ENCODE data around the gene PAK6. TPM values are rescaled to one million over a fixed set of nuclear protein-coding genes. Genes with fewer than 3 reads are reported as not detected.
A peak's percentile ranks its signal among the peaks of the same experiment; 100 is the strongest.

PAK6 gene
- polyA plus RNA-seq, 2 of the 4 experiments (the other 2 are of a cell fraction) = 0.10 to 0.16 TPM

DNA sequence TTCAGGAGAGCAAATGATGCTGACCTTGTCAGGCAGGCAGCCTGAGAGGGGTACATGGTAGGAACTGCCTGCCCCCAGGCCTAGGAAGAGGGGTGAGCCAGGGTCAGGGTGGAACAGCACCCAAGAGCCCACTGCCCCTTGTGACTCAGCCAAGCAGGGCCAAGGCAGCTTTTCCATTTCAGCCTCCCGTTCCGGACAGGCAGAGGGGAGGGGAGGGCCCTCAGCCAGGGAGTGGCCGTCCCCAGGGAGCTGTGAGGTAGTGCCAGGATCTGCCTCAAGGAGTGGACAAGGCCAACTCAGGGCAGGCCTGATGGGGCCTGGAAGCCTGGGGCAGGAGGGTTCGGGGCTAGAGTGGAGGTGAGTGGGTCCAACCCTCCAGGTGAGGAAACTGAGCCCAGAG lies 49.1 kb downstream of the PAK6 start (continued):
- TF ChIP-seq, protein P1, sequence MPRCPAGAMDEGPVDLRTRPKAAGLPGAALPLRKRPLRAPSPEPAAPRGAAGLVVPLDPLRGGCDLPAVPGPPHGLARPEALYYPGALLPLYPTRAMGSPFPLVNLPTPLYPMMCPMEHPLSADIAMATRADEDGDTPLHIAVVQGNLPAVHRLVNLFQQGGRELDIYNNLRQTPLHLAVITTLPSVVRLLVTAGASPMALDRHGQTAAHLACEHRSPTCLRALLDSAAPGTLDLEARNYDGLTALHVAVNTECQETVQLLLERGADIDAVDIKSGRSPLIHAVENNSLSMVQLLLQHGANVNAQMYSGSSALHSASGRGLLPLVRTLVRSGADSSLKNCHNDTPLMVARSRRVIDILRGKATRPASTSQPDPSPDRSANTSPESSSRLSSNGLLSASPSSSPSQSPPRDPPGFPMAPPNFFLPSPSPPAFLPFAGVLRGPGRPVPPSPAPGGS (IDR thresholded peaks at IDR 0.05) = no peak
- TF ChIP-seq, protein P2, sequence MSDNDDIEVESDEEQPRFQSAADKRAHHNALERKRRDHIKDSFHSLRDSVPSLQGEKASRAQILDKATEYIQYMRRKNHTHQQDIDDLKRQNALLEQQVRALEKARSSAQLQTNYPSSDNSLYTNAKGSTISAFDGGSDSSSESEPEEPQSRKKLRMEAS (IDR thresholded peaks at IDR 0.05) = no peak
- TF ChIP-seq EP300 (IDR thresholded peaks at IDR 0.05) = no peak
- TF ChIP-seq, protein P3, sequence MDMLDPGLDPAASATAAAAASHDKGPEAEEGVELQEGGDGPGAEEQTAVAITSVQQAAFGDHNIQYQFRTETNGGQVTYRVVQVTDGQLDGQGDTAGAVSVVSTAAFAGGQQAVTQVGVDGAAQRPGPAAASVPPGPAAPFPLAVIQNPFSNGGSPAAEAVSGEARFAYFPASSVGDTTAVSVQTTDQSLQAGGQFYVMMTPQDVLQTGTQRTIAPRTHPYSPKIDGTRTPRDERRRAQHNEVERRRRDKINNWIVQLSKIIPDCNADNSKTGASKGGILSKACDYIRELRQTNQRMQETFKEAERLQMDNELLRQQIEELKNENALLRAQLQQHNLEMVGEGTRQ (IDR thresholded peaks at IDR 0.05) = no peak
- TF ChIP-seq SMC3 (IDR thresholded peaks at IDR 0.05) = no peak
- no peak for TF ChIP-seq SREBF2 (IDR thresholded peaks at IDR 0.05)

DNA sequence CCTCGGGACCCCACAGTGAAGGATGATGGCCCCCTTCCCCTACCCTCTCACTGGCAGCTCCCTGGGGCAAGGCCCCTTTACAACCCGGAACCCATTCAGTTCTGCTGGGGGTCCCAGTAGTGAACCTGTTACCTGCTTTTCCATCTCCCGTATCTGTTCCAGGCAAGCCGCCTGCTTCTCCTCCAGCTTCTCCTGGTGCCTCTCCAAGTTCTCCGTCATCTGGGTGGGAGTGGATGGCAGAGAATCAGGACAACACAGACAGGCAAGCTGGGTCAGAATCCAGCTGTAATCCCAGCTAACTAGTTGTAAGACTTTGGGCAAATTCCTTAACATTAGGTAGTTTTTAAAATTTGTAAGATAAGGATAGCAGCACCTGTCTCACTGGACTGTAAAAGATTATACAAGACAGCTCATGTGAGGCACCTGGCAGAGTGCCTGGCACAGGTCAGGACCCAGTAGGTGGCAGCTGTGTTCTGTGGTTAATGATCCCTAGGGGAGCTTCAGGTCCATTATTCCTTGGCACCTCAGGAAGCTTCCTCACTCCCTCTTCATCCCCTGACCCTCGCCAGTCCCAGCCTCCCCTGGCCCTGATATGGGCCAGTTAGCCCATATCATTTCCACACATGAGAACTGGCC lies 50.4 kb downstream of the PAK6 start:
- DNase-seq (ENCODE audit: low read depth in 1 of 2, low spot score in 1 of 2) (peak in 1 of 2 experiments; percentile 15), FAIRE-seq (no peak), ATAC-seq (no peak)
- ChIA-PET CTCF (interaction anchor here (0.8 to 7.2 kb wide), 10 partner anchors 9 to 112 kb away, joined by 3 to 55 read pairs (median 10); partner anchors contain the start of gene PLCB2), POLR2A (no interaction called here)
- Histone ChIP-seq H3K4me3 (no peak overlapping the region), H3K27ac (no peak overlapping the region), H3K9me3 (no peaks in the 10 kb centered on the region), H3K4me2 (no peak overlapping the region), H3K4me1 (peaks cover 15% of the 10 kb centered on the region; the same call in 2 of the 3 replicates)
- TF ChIP-seq ZC3H11A (IDR thresholded peaks at IDR 0.05) (no peak), HOXB13 (CRISPR knock-in tag; IDR thresholded peaks at IDR 0.05; ENCODE audit: low read depth) (no peak), MAZ (IDR thresholded peaks at IDR 0.05; ENCODE audit: borderline replicate concordance, low read depth, low read length) (no peak), NR3C1 (IDR thresholded peaks at IDR 0.05) (no peak)
- TF ChIP-seq, protein P2 (IDR thresholded peaks at IDR 0.05) = no peak
- 90% methylated on average over 5 of the region's 6 CpGs for WGBS (ENCODE audit: missing lambda C conversion rate)

DNA sequence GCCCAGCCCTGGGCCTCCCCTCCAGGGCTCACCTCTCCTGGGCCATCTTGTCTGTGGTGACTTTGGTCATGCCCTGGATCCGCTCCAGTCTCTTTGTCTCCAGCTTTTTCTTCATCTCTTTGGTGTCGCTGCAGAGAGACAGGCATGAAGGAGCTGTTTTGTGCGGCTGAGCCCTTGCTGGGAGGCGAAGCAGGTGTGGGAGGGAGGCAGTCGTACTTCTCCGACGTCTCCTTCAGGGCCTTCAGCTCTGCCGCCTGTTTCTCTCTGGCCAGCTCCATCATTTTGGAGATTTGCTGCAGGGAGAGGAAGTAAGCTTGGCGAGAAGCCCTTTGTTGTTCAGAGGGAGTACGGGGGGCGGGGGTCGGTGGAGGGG lies 51.7 kb downstream of the PAK6 start:
- TF ChIP-seq POLR2AphosphoS2 (conservative IDR thresholded peaks at IDR 0.05; ENCODE audit: low read length) (no peak), HOXA7 (CRISPR knock-in tag; IDR thresholded peaks at IDR 0.05) (no peak), TFCP2L1 (CRISPR knock-in tag; IDR thresholded peaks at IDR 0.05) (no peak), MYC (IDR thresholded peaks at IDR 0.05; ENCODE audit: borderline replicate concordance, low read length) (no peak), FOSL2 (IDR thresholded peaks at IDR 0.05) (no peak), FOSL2 (CRISPR knock-in tag; IDR thresholded peaks at IDR 0.05) (no peak), SMC3 (IDR thresholded peaks at IDR 0.05) (no peak), PHF8 (IDR thresholded peaks at IDR 0.05; ENCODE audit: borderline replicate concordance, low read depth) (no peak), SREBF2 (IDR thresholded peaks at IDR 0.05) (no peak), NR3C1 (IDR thresholded peaks at IDR 0.05) (no peak), ZNF302 (CRISPR knock-in tag; IDR thresholded peaks at IDR 0.05) (no peak), RARB (CRISPR knock-in tag; IDR thresholded peaks at IDR 0.05) (no peak), RNF2 (IDR thresholded peaks at IDR 0.05; ENCODE audit: borderline replicate concordance, low read depth) (no peak), ZSCAN20 (CRISPR knock-in tag; IDR thresholded peaks at IDR 0.05) (no peak), KDM5A (IDR thresholded peaks at IDR 0.05) (no peak), EHMT2 (IDR thresholded peaks at IDR 0.05; ENCODE audit: low read depth) (no peak), NPAS2 (CRISPR knock-in tag; IDR thresholded peaks at IDR 0.05; ENCODE audit: borderline replicate concordance) (no peak)
- TF ChIP-seq, protein P1 (IDR thresholded peaks at IDR 0.05) = no peak
- TF ChIP-seq, protein P3 (IDR thresholded peaks at IDR 0.05) = no peak
- TF ChIP-seq, protein P4, sequence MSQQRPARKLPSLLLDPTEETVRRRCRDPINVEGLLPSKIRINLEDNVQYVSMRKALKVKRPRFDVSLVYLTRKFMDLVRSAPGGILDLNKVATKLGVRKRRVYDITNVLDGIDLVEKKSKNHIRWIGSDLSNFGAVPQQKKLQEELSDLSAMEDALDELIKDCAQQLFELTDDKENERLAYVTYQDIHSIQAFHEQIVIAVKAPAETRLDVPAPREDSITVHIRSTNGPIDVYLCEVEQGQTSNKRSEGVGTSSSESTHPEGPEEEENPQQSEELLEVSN (IDR thresholded peaks at IDR 0.05; ENCODE audit: borderline replicate concordance, low read depth) = no peak
- TF ChIP-seq, protein P5, sequence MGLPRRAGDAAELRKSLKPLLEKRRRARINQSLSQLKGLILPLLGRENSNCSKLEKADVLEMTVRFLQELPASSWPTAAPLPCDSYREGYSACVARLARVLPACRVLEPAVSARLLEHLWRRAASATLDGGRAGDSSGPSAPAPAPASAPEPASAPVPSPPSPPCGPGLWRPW (IDR thresholded peaks at IDR 0.05) = no peak
- WGBS (ENCODE audit: missing lambda C conversion rate) = 97% methylated on average over 8 of the region's 12 CpGs
- POLR2A ChIA-PET = no interaction called here
- Histone ChIP-seq H3K4me1 (peaks cover 13% of the 10 kb centered on the region; the same call in 2 of the 3 replicates), H3K27ac (no peak overlapping the region; a peak in 2 of 6 replicates), H3K4me3 (no peak overlapping the region), H3K4me2 (peak overlapping the region; percentile 84; the same call in 1 of the 3 replicates), H3K9me3 (no peaks in the 10 kb centered on the region)
- no peak for DNase-seq (ENCODE audit: low read depth in 1 of 2, low spot score in 1 of 2)
- FAIRE-seq = no peak
- CTCF ChIA-PET = interaction anchor here (0.8 to 7.2 kb wide), 9 partner anchors 9 to 73 kb away, joined by 3 to 55 read pairs (median 19); partner anchors contain the start of genes INAFM2 and PLCB2
- no peak for ATAC-seq
